Upper lobe of right lung (tissue), 1 donor: ENCODE results near the gene TRDMT1. TPM values are rescaled to one million over a fixed set of nuclear protein-coding genes. Genes with fewer than 3 reads are reported as not detected.
A peak's percentile ranks its signal among the peaks of the same experiment; 100 is the strongest.

Experiments
- ATAC-seq: fragments of 200-7000 bp; cut with Tn5 transposase; one replicate; pipeline ENCODE4 v1.9.1; 2020; ENCODE audit warnings: mild to moderate bottlenecking, moderate library complexity
- DNase-seq: peaks from one replicate; pipeline ENCODE4 v3.0.0-alpha.2; 2020
- H3K27ac ChIP-seq: fragments of 200-600 bp; one replicate; pipeline ENCODE4 v1.8.0; 2022
- H3K27me3 ChIP-seq: fragments of 200-600 bp; one replicate; pipeline ENCODE4 v1.8.0; 2022; ENCODE audit warnings: mild to moderate bottlenecking
- H3K36me3 ChIP-seq: fragments of 200-600 bp; one replicate; pipeline ENCODE4 v1.8.0; 2022
- H3K4me1 ChIP-seq: fragments of 200-600 bp; one replicate; pipeline ENCODE4 v1.8.0; 2022
- H3K4me3 ChIP-seq: fragments of 200-600 bp; one replicate; pipeline ENCODE4 v1.8.0; 2022; ENCODE audit warnings: mild to moderate bottlenecking
- H3K9me3 ChIP-seq: fragments of 200-600 bp; one replicate; pipeline ENCODE4 v1.8.0; 2022
- CTCF ChIP-seq: fragments of 200-600 bp; IDR thresholded peaks from one replicate; pipeline ENCODE4 v1.8.0; 2022; ENCODE audit warnings: antibody characterized with exemption
- intact Hi-C: fragments of 100-400 bp; cut with DNase I; formaldehyde crosslinking; loops from one replicate; pipeline ENCODE4 v1.11.0; 2022
- total RNA-seq: library from RNA; stranded (reverse); fragmentation: NEBNext Ultra II Directional; extraction: Animal tissue kit (Norgen Biotek cat#: 25700); gene quantifications from one replicate; pipeline ENCODE4 v1.2.1, GENCODE V29; 2021
- donor health status: DM: no; HTN: yes; CAD: no; lungs with severe emphysema.

Gene TRDMT1
- total RNA-seq, 1 donor from 2014 or later, result 9.2 TPM

GRCh38 chr10:17154116-17154515 lies 47.4 kb downstream of the TRDMT1 start:
- H3K9me3 ChIP-seq, result no peaks in the 10 kb centered on the region
- no peak for DNase-seq
- no peaks in the 10 kb centered on the region for H3K36me3 ChIP-seq
- TF ChIP-seq CTCF, result no peak
- no peak overlapping the region for H3K27ac ChIP-seq
- no peak overlapping the region for H3K4me3 ChIP-seq
- H3K27me3 ChIP-seq, result no peaks in the 10 kb centered on the region
- intact Hi-C loops, result no loop called here
- no peaks in the 10 kb centered on the region for H3K4me1 ChIP-seq
- no peak for ATAC-seq

- H3K27ac ChIP-seq, result no peak overlapping the region
- intact Hi-C loops, result no loop called here
- DNase-seq (no peak), ATAC-seq (no peak)
- no peaks in the 10 kb centered on the region for H3K36me3 ChIP-seq
- TF ChIP-seq CTCF, result no peak
- H3K27me3 ChIP-seq, result no peaks in the 10 kb centered on the region
- no peaks in the 10 kb centered on the region for H3K4me1 ChIP-seq
- no peaks in the 10 kb centered on the region for H3K9me3 ChIP-seq
- no peak overlapping the region for H3K4me3 ChIP-seq
These were observed 48.2 kb downstream of the TRDMT1 start for GRCh38 chr10:17153321-17153720.

GRCh38 chr10:17151716-17152115 lies 49.8 kb downstream of the TRDMT1 start:
- intact Hi-C loops, result no loop called here
- Histone ChIP-seq H3K4me1 (no peaks in the 10 kb centered on the region), H3K27me3 (no peaks in the 10 kb centered on the region), H3K4me3 (no peak overlapping the region), H3K9me3 (no peaks in the 10 kb centered on the region), H3K27ac (no peak overlapping the region), H3K36me3 (no peaks in the 10 kb centered on the region)
- TF ChIP-seq CTCF, result no peak
- ATAC-seq, result no peak
- no peak for DNase-seq

GRCh38 chr10:17147884-17148489 lies 53.5 kb downstream of the TRDMT1 start:
- Histone ChIP-seq H3K36me3 (no peaks in the 10 kb centered on the region), H3K27ac (no peak overlapping the region), H3K27me3 (no peaks in the 10 kb centered on the region), H3K4me1 (no peaks in the 10 kb centered on the region), H3K9me3 (no peaks in the 10 kb centered on the region), H3K4me3 (no peak overlapping the region)
- DNase-seq (no peak), ATAC-seq (peak; percentile 32)
- intact Hi-C loops, result no loop called here
- no peak for TF ChIP-seq CTCF

- Histone ChIP-seq H3K36me3 (no peaks in the 10 kb centered on the region), H3K4me3 (no peak overlapping the region), H3K27ac (no peak overlapping the region), H3K27me3 (no peaks in the 10 kb centered on the region), H3K9me3 (no peaks in the 10 kb centered on the region), H3K4me1 (no peaks in the 10 kb centered on the region)
- ATAC-seq, result no peak
- intact Hi-C loops, result no loop called here
- no peak for TF ChIP-seq CTCF
- DNase-seq, result no peak
These were observed 54.6 kb downstream of the TRDMT1 start for GRCh38 chr10:17146892-17147291.

- Histone ChIP-seq H3K27ac (no peak overlapping the region), H3K27me3 (no peaks in the 10 kb centered on the region), H3K36me3 (no peaks in the 10 kb centered on the region), H3K9me3 (no peaks in the 10 kb centered on the region), H3K4me3 (no peak overlapping the region), H3K4me1 (no peaks in the 10 kb centered on the region)
- intact Hi-C loops, result no loop called here
- no peak for TF ChIP-seq CTCF
- DNase-seq (no peak), ATAC-seq (no peak)
These were observed 56.2 kb downstream of the TRDMT1 start for GRCh38 chr10:17145239-17145638.
